NOMO-1 treated with dmso at 0.1 percent for 144 hours (cell line): ENCODE data around the gene RAPGEF1.
A peak's percentile ranks its signal among the peaks of the same experiment; 100 is the strongest.

ENCODE experiments used
- DNase-seq: peaks from one replicate; lab custom pipeline; 2025; ENCODE audit not compliant: unreplicated experiment; lab: John Stamatoyannopoulos, UW

Gene RAPGEF1

GRCh38 chr9:131611586-131612315 lies 128.1 kb downstream of the RAPGEF1 start:
- DNase-seq = no peak

GRCh38 chr9:131610231-131610761 lies 129.6 kb downstream of the RAPGEF1 start:
- DNase-seq = no peak

DNA sequence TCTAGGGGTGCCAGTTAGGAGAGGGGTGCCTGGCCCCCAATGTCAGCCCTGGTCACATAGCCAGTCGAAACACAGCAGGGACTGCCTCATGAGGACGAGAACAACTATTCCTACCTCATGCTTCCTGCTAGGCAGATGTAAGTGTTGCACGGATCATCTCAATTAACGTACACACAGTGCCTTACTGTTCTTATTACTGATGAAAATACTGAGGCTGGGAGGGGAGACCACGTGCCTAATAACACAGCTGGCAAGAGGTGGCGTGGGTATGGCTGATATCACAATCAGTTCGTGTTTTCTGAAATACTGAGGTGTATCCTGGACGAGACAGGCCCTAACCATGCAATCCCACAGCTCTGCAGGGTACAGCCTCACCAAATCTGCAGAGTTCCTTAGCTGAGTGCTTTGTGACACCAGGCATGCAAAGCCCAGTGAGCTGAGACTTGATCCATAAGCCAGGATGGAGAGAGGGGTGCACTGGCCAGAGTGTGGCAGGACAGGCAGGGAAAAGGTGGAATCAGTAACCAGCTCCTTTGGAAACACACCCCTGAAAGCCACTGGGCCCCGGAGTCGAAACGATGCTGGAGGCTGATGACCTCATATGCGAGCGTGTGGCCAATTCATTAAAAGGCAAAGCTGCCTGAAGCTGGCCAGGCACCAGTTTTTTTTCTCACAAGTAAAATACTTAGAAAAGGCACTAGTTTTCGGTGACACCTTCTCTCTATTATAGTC lies 130.6 kb downstream of the RAPGEF1 start:
- no peak for DNase-seq

- DNase-seq = no peak
Measured at GRCh38 chr9:131608493-131609037, 131.3 kb downstream of the RAPGEF1 start.

DNA sequence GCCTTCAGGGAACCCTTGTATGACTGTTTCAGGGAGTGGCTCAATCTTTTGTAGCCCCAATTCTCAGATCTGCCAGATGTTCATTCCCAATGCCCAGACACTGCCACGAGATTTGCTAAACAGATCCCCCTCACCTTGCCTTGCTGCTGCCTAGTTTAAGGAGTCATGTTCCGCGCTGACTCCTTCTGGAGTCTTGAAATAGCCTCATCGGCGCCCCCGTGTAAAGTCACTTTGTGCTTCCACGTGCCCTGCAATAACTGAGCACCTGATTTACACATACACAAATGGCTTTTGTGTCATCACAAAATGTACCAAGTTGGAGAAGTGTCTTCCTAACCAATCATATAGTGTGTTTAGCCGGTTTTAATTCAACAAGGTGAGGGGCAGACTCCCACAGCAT lies 132.3 kb downstream of the RAPGEF1 start:
- no peak for DNase-seq

DNA sequence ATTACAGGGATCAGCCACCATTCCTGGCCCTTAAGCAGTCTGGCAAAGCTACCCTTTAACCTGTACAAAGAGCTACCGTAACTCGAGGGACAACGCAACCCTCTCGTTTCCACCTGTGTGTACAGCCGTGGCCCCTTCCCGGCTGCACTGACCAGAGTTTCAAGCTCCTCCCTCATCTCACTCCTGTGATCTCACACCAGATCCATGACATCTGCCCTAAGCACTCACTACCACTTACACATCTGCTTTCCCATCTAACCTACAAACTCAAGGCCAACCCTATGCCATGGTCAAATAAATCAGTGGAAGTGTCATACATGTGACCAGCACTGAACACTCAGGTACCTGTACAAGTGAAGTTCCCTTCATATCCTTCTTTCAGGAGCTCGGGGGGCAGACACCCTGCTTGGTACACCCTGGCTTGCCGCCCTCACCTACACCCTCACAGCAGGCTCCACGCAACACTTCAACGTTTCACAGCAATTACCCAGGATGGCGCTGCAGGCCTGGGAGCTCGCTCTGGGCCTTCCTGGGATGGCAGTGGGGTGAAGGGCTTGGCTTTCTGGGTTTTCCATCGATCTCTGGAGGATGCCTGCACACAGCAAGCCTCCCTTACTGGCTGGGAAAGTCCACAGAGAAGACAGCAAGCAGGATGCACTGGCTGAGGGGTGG lies 132.8 kb downstream of the RAPGEF1 start:
- no peak for DNase-seq

DNA sequence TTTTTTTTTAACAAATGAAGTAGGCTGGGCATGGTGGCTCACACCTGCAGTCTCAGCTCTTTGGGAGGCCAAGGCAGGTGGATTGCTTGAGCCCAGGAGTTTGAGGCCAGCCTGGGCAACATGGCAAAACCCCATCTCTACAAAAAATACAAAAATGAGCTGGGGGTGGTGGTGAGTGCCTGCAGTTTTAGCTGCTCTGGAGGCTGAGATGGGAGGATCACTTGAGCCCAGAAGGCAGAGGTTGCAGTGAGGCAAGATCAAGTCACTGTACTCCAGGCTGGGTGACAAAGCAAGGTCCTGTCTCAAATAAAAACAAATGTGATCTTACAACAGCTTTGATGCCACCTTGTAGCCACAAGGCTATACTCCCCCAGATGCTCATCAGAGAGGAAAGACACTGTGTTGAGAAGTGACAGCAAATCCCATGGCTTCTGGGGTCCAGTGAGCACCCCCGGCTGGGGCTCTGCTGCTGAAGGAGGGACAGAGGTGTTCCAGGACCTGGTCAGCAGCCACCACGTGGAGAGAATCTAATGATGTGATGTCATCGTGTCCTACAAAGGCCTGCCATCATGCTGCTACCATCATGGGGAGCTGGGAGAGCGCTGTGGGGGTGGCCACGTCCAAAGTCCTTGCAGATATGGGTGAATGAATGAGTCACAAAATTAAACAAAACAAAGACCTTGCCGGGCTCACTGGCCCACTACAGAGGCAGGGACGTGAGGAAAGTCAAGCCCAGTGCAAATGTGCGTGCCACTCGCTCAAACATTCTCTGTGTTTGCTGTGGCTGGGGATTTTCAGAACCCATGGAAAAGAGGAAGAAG lies 133.9 kb downstream of the RAPGEF1 start:
- DNase-seq = no peak

- no peak for DNase-seq
Measured at GRCh38 chr9:131603711-131604439, 136.0 kb downstream of the RAPGEF1 start.

DNA sequence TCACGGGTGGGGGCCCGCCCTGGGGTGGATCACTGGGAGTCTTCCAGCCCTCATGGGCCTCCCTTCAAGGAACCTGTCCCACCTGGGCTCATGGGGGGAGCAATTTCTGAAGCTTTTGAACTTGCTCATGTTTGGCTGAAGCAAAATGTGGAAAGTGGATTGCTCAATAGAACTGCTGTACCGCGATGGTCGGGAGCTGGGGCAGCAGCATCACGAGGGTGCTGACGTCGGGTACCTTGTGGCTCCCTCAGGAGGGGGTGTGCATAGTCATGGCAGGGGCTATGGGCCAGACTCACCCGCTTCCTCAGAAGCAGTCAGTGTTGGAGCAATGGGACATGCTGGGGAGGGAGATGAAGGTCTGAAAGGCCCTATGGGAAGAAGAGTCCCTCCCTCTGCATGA lies 136.7 kb downstream of the RAPGEF1 start:
- no peak for DNase-seq

DNA sequence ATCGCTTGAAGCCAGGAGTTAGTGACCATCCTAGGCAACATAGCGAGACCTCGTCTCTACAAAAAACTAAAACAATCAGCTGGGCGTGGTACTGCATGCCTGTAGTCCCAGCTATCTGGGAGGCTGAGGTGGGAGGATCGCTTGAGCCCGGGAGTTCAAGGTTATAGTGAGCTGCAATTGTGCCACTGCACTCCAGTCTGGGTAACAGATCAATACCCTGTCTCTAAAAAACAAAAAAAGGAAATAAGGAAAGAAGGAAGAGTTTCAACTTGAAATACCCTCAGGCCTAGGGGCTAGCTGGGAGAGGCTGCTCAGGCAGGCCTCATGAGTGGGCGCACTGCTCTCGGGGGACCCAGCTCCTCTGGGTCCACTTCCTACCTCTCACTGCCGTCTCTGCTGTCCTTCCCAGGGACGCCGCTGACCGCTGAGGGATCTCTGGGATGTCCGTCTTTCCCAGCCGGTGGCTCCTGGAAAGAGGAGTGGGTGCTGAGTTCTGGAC lies 138.1 kb downstream of the RAPGEF1 start:
- DNase-seq = no peak

DNA sequence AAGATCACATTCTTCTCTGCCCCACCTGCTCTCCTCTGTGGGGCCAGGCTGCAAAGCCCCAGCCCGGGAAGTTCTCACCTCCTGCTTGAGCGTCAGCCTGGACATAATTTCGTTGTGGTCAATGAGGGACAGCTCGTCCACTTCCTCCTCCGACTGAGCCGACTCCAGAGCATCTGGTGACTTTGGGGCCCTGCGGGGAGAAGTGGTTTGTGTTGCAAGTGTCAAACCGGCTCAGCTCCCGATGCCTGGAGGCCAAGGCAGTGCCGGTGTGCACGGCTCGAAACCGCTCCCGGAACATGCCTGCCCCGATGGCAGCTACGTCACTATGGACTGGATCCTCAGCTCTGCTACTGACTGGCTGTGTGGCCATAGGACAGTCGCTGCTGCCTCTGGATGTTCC lies 141.8 kb downstream of the RAPGEF1 start:
- peak; percentile 94 for DNase-seq

GRCh38 chr9:131597246-131597645 lies 142.6 kb downstream of the RAPGEF1 start:
- DNase-seq = no peak

GRCh38 chr9:131596430-131596743 lies 143.5 kb downstream of the RAPGEF1 start:
- DNase-seq = no peak

DNA sequence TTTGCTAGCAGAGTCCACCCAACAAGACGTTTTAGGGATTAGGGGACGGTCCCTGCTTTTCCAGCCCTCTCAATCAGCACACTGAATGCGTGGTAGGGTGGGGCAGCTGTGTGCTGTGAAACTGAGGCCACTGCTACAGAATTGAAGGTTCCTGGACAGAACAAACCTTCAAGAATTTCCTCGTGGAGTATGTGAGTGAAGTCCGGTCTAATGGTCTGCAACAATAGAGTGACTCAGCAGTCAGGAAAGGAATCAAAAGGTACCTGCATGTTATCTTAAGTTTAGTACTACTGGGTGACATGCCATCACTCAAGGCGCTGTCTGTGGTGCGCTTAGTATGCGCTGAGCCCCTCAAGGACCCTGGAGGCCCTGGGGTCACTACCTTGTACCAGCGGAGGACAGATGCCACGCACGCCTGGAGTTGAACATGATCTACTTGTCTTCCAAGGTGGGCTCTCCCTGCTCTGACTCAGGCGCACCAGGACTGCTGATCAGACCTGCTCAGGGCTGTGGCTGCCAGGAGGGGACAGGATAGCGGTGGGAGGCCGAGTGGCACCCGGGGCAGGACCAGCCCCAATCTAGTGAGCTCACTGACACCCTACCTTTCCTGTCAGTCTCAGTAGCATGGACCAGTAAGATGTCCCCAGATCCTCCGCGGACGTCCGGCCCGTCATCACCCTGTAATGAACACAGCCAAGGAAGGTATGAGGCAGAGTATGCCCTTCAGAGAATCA lies 144.0 kb downstream of the RAPGEF1 start:
- no peak for DNase-seq

GRCh38 chr9:131594906-131595665 lies 144.8 kb downstream of the RAPGEF1 start:
- DNase-seq = no peak

GRCh38 chr9:131593936-131594665 lies 145.8 kb downstream of the RAPGEF1 start:
- DNase-seq = no peak

GRCh38 chr9:131593091-131593820 lies 146.6 kb downstream of the RAPGEF1 start:
- DNase-seq = no peak
